Fibroblast of gingiva (primary cell): ENCODE data around the gene FTCDNL1.
A peak's percentile ranks its signal among the peaks of the same experiment; 100 is the strongest.

Source experiments
- DNase-seq: peaks from one replicate; pipeline ENCODE4 v3.0.0-alpha.2; 2011; ENCODE audit warnings: low read depth

The FTCDNL1 gene

DNA sequence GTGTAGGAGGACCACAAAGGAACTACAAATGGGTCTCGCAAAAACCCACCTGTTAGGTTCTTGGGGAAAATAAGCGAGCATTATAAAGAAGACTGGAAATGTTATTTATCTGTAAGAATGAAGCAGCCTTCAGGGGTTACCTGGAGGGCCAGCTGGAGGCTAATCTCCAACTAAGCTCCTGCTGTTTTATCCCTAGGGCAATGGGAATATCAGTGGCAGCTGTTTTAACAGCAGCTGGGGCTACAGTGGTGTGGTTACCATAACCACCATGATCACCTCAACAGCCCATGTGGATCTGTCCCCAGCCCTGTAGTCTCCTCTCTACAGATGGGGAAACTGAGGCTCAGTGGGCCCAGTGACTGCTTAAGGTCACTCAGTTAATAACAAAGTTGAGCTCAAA, 108.1 kb downstream of the FTCDNL1 start:
- no peak for DNase-seq

DNA sequence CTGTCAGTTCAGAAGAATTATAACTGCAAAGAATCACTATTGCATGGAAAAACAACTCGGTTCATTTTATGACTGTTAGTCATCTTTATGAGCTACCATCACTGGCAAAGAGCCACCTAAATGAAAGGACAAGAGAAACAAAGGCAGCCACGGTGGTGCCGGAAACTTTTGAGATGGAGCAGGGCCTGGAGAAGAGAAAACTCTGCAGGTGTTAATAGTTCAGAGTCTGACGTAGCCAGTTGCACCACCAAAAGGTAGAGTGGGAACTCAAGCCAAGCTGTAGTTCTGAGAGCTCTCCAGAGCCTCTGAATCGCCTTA, 110.9 kb downstream of the FTCDNL1 start:
- DNase-seq: no peak

DNA sequence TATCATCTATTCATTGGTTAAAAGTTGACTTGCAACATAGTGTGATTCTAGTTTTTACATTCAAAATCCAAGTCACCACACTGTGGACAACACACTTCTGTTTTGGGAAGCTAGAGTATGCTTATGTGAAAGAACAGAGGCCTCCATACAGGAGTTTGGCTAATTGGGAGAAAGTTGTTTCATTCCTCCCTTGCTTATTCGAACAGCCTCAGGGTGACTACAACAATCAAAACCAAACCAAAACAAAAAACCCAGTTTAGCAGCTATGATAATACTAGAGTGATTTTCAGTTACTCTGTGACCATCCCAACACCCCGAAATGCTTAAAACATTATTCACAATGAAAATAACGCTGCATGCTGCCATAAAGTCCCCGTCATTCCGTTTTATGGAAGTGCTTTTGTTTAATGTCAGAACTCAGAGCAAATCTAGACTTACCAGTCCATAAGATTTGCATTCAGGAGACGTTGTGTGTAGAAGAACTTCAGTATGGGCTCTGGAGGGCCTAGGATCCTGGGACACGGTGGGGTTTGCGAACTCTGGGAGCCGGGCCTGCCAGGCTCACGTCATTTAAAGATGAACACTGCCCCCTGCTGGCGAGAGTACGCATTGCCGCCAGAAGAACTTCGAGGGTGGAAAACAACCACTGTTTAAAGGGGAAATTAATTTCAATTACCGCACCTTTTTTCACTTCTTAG, 111.4 kb downstream of the FTCDNL1 start:
- DNase-seq: peak; percentile 50

DNA sequence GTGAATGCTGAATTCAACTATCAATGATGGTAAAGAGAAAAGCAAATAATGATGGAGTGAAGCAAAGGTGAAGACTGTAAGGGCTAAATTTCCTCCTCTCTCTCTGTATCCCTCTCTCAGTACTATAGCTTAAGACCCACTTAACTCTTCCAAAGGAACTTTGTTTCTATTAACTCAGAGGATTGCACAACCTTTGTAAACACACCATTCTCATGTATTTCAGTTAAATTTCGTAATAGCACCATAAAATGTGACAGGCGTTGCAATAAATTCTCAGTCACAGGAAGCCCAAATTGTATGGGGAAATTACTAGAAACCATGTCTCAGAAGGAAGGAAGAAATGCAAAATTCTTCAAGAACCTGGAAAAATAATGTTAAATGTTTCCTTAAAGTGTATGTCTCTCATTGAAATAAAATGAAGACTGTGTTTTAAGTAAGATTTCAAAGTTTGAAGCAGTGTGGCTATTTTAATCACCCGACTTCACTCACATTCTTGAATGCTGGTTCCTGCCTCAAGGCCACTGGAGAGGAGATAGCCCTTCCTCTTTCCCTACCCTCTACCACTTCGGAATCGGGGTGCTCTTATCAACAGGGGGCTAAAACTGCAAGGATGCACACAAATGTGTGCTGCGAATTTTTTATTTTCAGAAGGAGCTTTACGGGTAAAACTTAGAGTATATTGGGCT, 112.1 kb downstream of the FTCDNL1 start:
- peak; percentile 80 for DNase-seq

DNA sequence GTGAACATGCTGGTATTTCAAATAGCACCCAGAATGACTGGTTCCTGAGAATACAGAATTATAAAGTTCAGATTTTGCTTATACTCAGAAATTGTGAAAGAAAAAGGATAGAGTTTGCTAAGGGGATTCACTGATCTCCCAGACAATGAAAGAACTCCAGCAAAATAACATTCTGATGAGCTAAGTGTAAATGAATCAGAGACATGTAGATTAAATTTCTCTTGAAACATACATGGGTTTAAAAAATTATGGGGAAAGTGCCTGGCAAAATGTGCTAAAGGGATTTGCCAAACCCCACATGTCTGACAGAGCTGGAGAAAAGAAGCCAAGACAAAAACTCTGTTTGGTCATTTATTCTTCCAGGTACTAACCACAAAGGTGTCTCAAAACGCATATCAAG, 116.3 kb downstream of the FTCDNL1 start:
- peak; percentile 53 for DNase-seq

DNA sequence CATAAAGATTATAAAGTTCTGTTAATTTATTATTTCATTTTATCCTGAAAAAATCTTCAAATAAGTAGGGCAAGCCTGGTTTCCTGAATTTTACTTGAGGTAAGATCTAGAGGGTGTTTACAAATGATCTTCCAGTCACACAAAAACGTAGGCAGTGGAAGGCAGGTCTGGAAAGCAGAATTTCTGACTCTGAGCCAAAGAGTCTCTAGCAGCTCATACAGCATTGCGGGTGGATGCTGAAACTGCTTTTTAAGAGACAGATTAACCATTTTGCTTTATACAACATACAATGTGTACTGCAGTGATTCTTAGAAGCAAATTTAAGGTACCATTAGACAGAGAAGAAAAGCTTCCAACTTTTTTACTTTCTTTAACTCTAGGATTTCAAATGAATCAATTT, 117.0 kb downstream of the FTCDNL1 start:
- no peak for DNase-seq

DNA sequence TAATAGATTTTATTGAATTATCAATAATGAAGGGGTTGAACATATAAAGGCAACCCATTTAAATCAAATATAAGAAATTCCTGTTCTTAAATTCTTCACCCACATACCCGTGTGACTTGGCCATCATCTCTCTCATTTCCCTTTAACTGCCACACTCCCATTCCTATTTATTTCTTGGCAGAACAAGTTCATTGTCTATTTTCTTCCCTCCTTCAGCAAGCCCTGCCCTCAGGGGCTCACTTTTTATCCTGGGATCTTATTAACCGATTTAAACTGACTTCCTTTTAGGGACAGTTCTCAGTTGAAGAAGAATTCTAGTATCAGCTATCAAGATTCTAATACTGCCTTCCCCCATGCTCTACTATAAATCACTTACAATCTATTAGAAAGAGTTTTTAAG, 123.2 kb downstream of the FTCDNL1 start:
- DNase-seq: no peak

DNA sequence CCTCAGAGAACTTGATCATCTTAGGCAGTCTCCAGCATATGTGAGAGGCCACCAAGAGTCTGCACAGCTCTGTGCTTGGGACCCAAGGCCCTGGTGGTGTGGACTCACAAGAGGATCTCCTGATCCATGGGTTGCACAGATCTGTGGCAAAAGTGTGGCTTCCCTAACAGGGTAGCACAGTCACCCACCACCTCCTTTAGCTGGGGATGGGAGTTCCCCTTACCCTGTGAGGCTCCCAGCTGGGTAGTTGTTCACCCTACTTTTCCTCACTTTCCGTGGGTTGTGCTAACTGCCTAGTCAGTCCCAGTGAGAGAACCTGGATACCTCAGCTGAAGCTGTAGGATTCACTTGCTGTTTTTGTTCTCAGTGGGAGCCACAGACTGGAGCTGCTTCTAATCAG, 123.7 kb downstream of the FTCDNL1 start:
- no peak for DNase-seq

DNA sequence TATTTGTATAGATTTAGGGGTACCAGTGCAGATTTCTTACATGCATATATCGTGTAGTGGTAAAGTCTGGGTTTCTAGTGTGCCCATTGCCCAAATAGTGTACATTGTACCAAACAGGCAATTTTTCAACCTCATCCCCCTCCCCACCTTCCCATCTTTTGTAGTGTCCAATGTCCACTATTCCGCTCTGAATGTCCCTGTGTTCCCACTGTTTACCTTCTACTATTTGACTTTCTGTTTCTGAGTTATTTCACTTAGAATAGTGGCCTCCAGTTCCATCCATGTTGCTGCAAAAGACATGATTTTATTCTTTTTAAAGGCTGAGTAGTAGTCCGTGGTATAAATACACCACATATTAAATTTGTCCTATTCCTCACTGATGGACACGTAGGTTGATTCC, 132.9 kb downstream of the FTCDNL1 start:
- no peak for DNase-seq

DNA sequence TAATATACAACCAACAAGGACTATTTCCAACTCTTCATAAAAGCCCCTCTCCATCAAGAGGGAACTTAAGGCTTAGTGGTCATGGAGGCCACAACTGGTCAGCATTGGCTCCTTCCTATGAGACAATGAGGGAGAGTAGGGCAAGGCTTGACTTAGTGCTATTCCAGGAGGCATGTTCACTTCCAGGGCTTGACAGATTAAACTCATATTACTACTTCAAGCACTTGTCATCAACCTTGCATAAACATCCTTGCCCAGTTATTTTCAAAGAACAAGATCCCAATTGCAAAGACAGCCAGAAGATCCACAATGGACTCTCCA, 133.4 kb downstream of the FTCDNL1 start:
- DNase-seq: no peak

DNA sequence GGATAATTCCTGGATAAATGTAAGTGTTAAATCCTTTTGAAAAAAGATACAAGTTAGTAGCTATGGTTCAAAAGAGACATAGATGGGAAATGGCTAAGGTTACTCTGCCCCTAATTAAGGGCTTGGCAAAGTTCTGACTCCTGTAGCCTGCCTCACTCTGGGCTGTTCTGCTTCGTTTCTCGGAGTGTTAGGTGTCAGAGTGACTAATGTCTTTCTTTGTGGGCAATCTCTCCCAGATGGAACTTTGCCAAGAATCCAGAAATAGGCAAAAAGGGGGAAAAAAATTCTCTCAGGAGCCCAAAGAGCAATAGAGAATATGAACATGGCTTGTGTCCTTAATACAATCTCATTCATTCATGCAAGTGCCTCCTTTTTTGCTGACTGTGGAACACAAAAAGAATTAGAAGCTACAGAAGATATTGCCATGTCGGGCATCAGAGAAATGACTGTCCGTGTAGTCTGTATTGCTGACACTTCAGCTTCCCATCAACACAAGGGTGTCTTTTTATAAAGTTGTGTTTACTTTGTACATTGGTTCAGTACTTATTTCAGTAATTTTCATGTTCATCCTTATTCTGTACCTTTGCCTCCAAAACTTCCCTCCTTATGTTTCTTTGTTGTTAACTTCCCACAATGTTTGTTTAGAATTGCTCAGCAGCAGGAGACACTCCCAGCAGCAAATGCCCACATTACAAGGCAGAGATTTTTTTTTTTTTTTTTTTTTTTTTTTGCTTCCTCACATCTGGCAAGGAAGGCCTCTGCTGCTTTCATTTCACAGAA, 134.0 kb downstream of the FTCDNL1 start:
- DNase-seq: no peak

DNA sequence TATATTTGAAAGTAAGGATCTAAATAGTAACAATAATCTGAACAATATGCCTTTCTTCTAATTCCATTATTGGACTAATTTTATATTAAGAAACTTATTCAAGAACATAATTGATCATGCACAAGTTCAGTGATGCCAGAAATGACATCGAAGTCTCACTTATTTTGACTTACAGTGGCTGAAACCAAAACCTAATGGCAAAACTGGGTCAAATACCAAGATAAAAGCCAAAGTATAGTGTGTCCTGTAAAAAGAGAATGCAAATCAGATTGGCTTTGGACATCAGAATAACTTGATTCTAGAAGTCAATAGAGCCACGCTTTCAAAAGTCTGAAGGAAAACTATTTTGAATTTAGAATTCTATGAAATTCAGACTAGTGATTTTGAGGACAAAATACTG, 137.2 kb downstream of the FTCDNL1 start:
- DNase-seq: no peak

DNA sequence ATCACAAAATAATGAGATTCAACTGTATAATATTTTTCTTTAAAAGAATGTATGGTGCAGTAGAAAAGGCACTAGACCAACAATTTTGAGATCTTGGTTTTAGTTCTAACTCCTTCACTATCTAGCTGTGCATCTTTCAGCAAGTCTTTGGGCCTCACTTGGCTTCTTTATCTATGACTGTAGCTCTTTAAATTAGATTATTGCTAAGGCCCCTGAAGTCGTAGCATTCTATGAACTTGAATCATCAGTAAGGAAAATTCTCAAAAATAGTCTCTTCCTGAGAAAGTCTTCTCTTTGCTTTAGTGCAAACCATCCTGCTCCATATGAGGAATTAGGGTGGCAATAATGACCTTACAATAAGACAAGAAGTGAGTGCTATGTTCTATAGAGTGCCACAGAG, 140.4 kb downstream of the FTCDNL1 start:
- DNase-seq: no peak
